ENCODE measurements around the gene TRAPPC2L.

The TRAPPC2L gene

DNA sequence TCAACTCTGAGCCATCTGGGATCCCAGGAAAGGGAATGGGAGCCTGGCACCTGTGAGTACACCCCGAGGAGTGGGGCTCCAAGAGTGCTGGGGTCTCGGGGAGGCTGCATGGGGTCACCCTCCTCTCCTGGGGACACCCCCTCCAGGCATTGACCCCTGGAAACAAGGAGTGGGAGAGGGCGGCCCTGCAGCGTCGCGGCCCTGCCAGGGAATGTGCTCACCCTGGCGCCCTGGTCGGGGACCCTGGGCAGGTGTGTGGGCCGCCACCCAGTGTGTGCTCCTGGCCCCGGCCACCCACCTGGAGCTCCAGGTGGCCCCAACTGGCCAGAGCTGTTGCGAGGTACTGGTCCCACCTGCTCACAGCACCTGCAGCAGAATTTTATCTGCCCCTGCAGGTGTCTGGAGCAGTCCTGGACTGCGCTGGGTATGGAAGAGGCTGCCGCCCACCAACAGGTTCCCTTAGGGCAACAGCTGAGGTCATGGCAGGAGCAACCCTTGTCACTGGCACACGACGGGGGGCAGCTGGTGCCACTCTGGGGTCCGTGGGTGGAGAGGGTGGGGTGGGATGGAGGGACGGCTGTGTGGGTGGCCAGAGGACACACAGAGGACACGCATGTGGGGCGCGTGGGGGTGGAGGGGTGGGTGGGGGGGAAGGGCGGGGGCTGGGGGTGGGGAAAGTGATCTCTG lies 14.9 kb downstream of the TRAPPC2L start:
- H3K4me3 ChIP-seq (ENCODE audit: low read length): no peak overlapping the region
- no peak for DNase-seq (ENCODE audit: low read depth)
- TF ChIP-seq, protein P1, sequence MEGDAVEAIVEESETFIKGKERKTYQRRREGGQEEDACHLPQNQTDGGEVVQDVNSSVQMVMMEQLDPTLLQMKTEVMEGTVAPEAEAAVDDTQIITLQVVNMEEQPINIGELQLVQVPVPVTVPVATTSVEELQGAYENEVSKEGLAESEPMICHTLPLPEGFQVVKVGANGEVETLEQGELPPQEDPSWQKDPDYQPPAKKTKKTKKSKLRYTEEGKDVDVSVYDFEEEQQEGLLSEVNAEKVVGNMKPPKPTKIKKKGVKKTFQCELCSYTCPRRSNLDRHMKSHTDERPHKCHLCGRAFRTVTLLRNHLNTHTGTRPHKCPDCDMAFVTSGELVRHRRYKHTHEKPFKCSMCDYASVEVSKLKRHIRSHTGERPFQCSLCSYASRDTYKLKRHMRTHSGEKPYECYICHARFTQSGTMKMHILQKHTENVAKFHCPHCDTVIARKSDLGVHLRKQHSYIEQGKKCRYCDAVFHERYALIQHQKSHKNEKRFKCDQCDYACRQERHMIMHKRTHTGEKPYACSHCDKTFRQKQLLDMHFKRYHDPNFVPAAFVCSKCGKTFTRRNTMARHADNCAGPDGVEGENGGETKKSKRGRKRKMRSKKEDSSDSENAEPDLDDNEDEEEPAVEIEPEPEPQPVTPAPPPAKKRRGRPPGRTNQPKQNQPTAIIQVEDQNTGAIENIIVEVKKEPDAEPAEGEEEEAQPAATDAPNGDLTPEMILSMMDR (conservative IDR thresholded peaks at IDR 0.05; ENCODE audit: low read length): no peak

DNA sequence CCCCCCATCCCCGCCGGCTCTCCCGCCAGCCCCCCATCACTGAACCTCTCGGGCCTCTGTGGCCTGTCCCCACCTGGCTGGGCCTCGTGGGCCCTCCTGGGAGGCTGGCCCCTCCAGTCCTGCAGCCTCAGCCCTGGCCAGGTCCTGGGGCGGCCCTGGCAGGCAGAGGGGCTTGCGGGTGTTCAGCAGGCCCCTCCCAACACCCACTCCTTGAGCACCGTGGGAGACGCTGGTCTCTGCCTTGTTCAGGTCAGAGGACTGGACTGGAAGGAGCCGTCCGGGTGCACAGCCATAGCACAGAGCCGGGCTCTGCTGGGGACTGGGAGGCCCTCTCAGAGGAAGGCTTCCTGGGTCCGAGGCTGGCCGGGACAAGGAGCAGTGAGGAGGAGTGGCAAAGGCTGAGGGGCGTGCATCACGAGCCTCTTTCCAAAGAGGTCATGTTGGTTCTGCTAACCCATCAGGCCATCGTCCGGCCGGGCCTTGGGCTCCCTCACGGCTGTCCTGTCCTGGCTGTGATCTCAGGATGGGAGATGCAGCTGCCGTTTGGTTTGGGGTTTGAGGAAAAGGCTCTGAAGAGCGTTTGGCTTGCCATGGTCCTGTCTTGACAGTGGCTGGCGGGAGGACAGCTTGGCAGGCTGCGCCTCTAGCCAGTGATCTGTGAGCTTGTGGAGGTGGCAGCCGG lies 15.9 kb downstream of the TRAPPC2L start:
- no peak overlapping the region for H3K4me3 ChIP-seq (ENCODE audit: low read length)
- no peak for DNase-seq (ENCODE audit: low read depth)
- TF ChIP-seq, protein P1 (conservative IDR thresholded peaks at IDR 0.05; ENCODE audit: low read length): no peak

DNA sequence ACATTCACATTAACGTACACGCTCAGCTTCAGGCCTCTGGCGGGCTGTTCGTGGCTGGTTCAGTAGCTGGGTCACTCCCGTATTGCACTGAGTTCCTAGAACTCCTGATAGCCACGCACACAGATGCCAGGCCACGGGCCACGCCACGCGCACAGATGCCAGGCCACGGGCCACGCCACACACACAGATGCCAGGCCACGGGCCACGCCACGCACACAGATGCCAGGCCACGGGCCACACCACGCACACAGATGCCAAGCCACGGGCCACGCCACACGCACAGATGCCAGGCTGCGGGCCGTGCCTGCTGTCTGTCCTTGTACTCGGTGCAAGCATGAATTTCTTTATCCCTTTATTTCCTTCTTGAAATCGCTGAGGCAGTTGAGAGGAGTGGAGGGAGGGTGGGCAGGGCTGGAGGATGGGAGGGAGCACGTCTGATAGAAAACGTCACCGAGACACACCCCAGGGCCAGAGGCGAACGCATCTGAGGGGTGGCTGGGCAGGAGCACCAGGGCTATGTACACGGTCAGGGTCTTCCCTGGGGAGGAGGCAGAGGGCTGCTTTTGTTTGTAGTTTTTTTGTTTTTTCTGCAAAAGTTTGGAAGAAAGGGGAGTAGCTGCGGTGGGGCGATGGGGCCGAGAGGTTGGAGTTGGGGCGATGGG lies 18.1 kb downstream of the TRAPPC2L start:
- DNase-seq (ENCODE audit: low read depth): no peak
- H3K4me3 ChIP-seq (ENCODE audit: low read length): no peak overlapping the region
- TF ChIP-seq, protein P1 (conservative IDR thresholded peaks at IDR 0.05; ENCODE audit: low read length): no peak

GRCh38 chr16:88875703-88876234 lies 18.8 kb downstream of the TRAPPC2L start:
- TF ChIP-seq, protein P1 (conservative IDR thresholded peaks at IDR 0.05; ENCODE audit: low read length): no peak
- DNase-seq (ENCODE audit: low read depth): no peak
- no peak overlapping the region for H3K4me3 ChIP-seq (ENCODE audit: low read length)

DNA sequence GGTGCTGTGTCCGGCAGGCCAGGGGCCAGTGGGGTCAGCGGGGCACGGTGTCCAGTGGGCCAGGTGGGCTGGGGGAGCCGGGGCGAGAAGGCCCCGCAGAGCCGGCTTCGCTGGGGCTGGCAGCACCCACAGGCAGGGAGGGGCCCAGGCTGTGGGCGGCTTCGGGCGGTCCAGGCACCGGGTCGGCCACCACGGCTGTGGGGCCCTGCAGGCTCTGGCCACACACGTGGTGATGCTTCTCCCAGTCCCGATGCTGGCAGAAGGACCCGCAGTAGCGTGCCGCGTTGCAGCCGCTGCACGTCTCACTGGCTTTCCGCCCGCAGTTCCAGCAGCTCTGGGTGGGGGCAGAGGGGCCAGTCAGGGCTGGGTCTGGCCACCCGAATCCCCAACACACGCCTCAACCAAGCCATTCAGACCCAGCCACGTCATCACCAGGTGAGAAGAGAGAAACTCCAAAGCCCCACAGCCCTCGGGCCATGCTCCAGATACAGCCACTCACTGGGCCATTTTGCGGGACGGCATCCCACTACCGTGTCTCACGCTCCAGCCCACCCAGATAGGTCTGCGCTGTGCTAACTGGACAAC lies 20.1 kb downstream of the TRAPPC2L start:
- H3K4me3 ChIP-seq (ENCODE audit: low read length): no peak overlapping the region
- DNase-seq (ENCODE audit: low read depth): no peak
- TF ChIP-seq, protein P1 (conservative IDR thresholded peaks at IDR 0.05; ENCODE audit: low read length): no peak

DNA sequence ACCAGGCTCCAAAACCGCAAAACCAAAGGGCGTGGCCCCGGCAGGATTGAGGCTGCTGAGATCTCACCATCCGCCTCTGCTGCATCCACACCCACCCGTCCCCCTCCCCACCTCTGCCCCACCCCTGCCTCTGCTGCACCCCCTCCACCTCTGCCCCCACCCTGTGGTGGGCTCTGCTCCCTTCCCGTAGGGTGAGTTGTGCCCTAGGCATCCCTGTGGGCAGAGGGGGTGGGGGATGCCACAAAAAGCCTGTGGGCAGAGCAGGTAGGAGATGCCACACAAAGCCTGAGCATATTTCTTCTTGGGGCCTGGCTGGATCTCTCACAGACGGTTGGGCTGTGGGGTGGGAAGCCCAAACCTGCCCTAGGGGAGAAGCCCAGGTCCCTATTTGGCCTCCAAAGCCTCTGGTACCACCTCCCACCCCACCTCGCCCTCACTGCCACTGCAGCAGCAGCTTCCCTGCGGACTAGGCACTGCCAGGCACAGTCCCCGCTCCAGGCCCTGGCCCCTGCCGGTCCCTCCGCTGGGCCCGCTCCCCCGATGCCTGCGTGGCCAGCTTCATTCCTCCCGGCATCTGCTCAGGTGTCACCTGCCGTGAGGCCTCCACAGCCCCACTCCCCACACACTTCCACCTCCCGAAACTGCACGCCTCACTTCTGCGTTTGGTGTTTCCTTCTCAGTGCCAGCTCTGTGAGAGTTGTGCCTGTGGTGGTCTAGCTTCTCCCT lies 20.8 kb downstream of the TRAPPC2L start:
- DNase-seq (ENCODE audit: low read depth): no peak
- no peak overlapping the region for H3K4me3 ChIP-seq (ENCODE audit: low read length)
- TF ChIP-seq, protein P1 (conservative IDR thresholded peaks at IDR 0.05; ENCODE audit: low read length): no peak

All from AG10803 (cell line).